Spleen (tissue), 11 donors: ENCODE data around the gene STX8. TPM values are rescaled to one million over a fixed set of nuclear protein-coding genes. Genes with fewer than 3 reads are reported as not detected.
A peak's percentile ranks its signal among the peaks of the same experiment; 100 is the strongest.

Experiments used
- DNase-seq: peaks from one replicate; pipeline ENCODE4 v3.0.0-alpha.2; 2020
- H3K27ac ChIP-seq, 8 donors: fragments of 200-600 bp; sonication (generic) in 7 of 8; 1 replicate in 4 of 8; 2 replicates in 4 of 8; pipeline versions ENCODE4 v1.5.0 to v1.8.0; 2016 to 2021; ENCODE audit warnings: inconsistent platforms in 4 of 8, mild to moderate bottlenecking in 4 of 8, moderate library complexity in 1 of 8
- H3K27me3 ChIP-seq, 7 donors: fragments of 200-600 bp; sonication (generic) in 6 of 7; replicated peaks in 1 of 7; 1 replicate in 4 of 7; 2 replicates in 3 of 7; pipeline versions ENCODE4 v1.5.0 to v1.8.0; 2016 to 2021; ENCODE audit warnings: inconsistent platforms in 3 of 7, mild to moderate bottlenecking in 1 of 7
- H3K36me3 ChIP-seq, 6 donors: fragments of 200-600 bp; sonication (generic) in 5 of 6; 1 replicate in 4 of 6; 2 replicates in 2 of 6; pipeline versions ENCODE4 v1.5.0 to v1.8.0; 2016 to 2021; ENCODE audit warnings: inconsistent platforms in 2 of 6
- H3K4me1 ChIP-seq, 6 donors: fragments of 200-600 bp; sonication (generic) in 5 of 6; 1 replicate in 3 of 6; 2 replicates in 3 of 6; pipeline versions ENCODE4 v1.5.0 to v1.8.0; 2016 to 2021; ENCODE audit warnings: inconsistent platforms in 3 of 6
- H3K4me3 ChIP-seq, 8 donors: fragments of 200-600 bp; sonication (generic) in 7 of 8; 1 replicate in 4 of 8; 2 replicates in 4 of 8; pipeline versions ENCODE4 v1.5.0 to v1.8.0; 2016 to 2021; ENCODE audit warnings: inconsistent platforms in 4 of 8, mild to moderate bottlenecking in 4 of 8, moderate library complexity in 2 of 8
- H3K9me3 ChIP-seq, 8 donors: fragments of 200-600 bp; sonication (generic) in 7 of 8; 1 replicate in 4 of 8; 2 replicates in 4 of 8; pipeline versions ENCODE4 v1.5.0 to v1.8.0; 2016 to 2021; ENCODE audit warnings: inconsistent platforms in 4 of 8
- POLR2A ChIP-seq, 3 donors: fragments of 450-650 bp; IDR thresholded peaks; one replicate each; pipeline ENCODE4 v1.5.1; 2017; ENCODE audit warnings: antibody characterized with exemption in 3 of 3, mild to moderate bottlenecking in 1 of 3
- POLR2AphosphoS5 ChIP-seq, 3 donors: sonication (generic); formaldehyde crosslinking; IDR thresholded peaks; one replicate each; pipeline ENCODE4 v1.5.1; 2017; ENCODE audit warnings: antibody characterized with exemption in 3 of 3
- WGBS, 5 donors: extraction: QIAGEN DNeasy Blood & Tissue Kit in 3 of 5; methylation state at CpG; one replicate each; pipeline versions ENCODE4 v1.1.5 to v1.1.7; 2013 to 2018; 5-methylcytosine and 5-hydroxymethylcytosine counted together
- intact Hi-C: fragments of 100-400 bp; cut with DNase I; formaldehyde crosslinking; loops from one replicate; pipeline ENCODE4 v1.15.0; 2023; ENCODE audit warnings: low total_unique reads
- polyA plus RNA-seq, 3 donors: library from polyadenylated mRNA; stranded (reverse); fragments of 200-250 nt; gene quantifications; one replicate each; pipeline ENCODE4 v1.2.1, GENCODE V29; 2013
- total RNA-seq, 7 donors: library from RNA; depleted of rRNA in 3 of 7; stranded (reverse); fragments of >200 nt in 3 of 7; fragmentation: NEBNext Ultra II Directional in 4 of 7; extraction: Animal tissue kit (Norgen Biotek cat#: 25700) in 4 of 7; gene quantifications; one replicate each; pipeline versions ENCODE4 v1.1.0 to v1.2.1, GENCODE V29; 2016 to 2021
- TF ChIP-seq, protein P1 (sequence below), 11 experiments: fragments of 200-600 bp in 7 of 11; fragments of 450-650 bp in 4 of 11; sonication (generic) in 4 of 11; IDR thresholded peaks in 8 of 11; conservative IDR thresholded peaks in 3 of 11; 1 replicate in 7 of 11; 2 replicates in 4 of 11; pipeline versions ENCODE4 v1.4.0 to v1.8.0; 2016 to 2021; ENCODE audit warnings: antibody characterized with exemption in 11 of 11, inconsistent platforms in 4 of 11, mild to moderate bottlenecking in 1 of 11
- donor health status: healthy with polysubstance abuse.
- donor health status: DM: no; HTN: no; CAD: no; lungs with moderate emphysema.
- donor health status: DM: no; HTN: no; CAD: no.
- donor health status: Bipolar disorder and iron deficiency.
- donor health status: healthy.
- donor health status: DM: no; HTN: no; CAD: no.
- donor health status: DM: yes; HTN: yes; CAD: no.

Gene STX8
- total and polyA plus RNA-seq, 10 donors = 37.3 to 59.8 (median 48.9) TPM

- no peaks in the 10 kb centered on the region for H3K27me3 ChIP-seq
- no peak for DNase-seq
- H3K4me3 ChIP-seq = peak overlapping the region in 1 of 8 donors; percentile 30
- TF ChIP-seq POLR2A (IDR thresholded peaks at IDR 0.05) (no peak), POLR2AphosphoS5 (IDR thresholded peaks at IDR 0.05) (no peak)
- TF ChIP-seq, protein P1, sequence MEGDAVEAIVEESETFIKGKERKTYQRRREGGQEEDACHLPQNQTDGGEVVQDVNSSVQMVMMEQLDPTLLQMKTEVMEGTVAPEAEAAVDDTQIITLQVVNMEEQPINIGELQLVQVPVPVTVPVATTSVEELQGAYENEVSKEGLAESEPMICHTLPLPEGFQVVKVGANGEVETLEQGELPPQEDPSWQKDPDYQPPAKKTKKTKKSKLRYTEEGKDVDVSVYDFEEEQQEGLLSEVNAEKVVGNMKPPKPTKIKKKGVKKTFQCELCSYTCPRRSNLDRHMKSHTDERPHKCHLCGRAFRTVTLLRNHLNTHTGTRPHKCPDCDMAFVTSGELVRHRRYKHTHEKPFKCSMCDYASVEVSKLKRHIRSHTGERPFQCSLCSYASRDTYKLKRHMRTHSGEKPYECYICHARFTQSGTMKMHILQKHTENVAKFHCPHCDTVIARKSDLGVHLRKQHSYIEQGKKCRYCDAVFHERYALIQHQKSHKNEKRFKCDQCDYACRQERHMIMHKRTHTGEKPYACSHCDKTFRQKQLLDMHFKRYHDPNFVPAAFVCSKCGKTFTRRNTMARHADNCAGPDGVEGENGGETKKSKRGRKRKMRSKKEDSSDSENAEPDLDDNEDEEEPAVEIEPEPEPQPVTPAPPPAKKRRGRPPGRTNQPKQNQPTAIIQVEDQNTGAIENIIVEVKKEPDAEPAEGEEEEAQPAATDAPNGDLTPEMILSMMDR (IDR thresholded peaks at IDR 0.05 in 8 of 11, conservative IDR thresholded peaks at IDR 0.05 in 3 of 11) = no peak
- H3K9me3 ChIP-seq = no peaks in the 10 kb centered on the region
- peaks cover 0 to 73% (median 14%) of the 10 kb centered on the region in 6 donors for H3K36me3 ChIP-seq
- intact Hi-C loops = no loop called here
- H3K27ac ChIP-seq = peak overlapping the region in 2 of 8 donors; percentile 18 to 61
- 23 to 42% (median 31%) methylated on average over 7 of the region's 7 CpGs for WGBS, 5 donors
- H3K4me1 ChIP-seq = peaks cover 0 to 17% (median 5%) of the 10 kb centered on the region in 6 donors
These were observed 9.6 kb downstream of the STX8 start for GRCh38 chr17:9566067-9566466.

DNA sequence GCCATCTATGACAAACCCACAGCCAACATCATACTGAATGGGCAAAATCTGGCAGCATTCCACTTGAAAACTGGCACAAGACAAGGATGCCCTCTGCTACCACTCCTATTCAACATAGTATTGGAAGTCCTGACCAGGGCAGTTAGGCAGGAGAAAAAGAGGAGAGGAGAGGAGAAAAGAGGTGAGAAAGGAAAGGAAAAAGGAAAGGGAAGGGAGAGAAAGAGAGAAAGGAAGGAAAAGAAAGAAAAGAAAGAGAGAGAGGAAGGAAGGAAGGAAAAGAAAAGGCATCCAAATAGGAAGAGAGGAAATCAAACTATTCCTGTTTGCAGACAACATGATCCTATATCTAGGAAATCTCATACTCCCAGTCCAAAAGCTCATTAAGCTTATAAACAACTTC, 11.5 kb downstream of the STX8 start:
- no peaks in the 10 kb centered on the region for H3K9me3 ChIP-seq
- DNase-seq = no peak
- no peaks in the 10 kb centered on the region for H3K27me3 ChIP-seq
- peaks cover 0 to 17% (median 5%) of the 10 kb centered on the region in 6 donors for H3K4me1 ChIP-seq
- H3K36me3 ChIP-seq = peaks cover 0 to 59% (median 14%) of the 10 kb centered on the region in 6 donors
- TF ChIP-seq POLR2A (IDR thresholded peaks at IDR 0.05) = no peak
- no peak for TF ChIP-seq POLR2AphosphoS5 (IDR thresholded peaks at IDR 0.05)
- TF ChIP-seq, protein P1 (IDR thresholded peaks at IDR 0.05 in 8 of 11, conservative IDR thresholded peaks at IDR 0.05 in 3 of 11) = no peak
- no peak overlapping the region for H3K4me3 ChIP-seq
- intact Hi-C loops = no loop called here
- no peak overlapping the region for H3K27ac ChIP-seq

DNA sequence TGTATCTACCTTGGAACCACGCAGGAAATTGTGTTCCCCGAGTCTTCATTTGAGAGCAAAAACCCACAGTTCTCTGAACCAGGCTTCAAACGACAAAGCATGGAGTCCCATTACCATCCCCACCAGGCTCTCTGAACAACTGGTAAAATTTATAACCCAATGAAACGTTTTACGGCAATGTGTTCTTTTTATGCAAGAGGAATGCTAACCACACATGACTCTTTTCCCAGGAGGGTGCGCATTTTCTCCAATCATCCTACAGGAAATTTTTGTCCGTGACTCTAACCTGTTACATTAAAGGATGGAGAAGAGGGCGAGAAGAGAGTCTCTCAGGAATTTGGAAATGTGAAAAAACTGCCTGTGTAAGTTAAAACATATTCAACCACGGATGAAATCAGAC, 17.8 kb downstream of the STX8 start:
- Histone ChIP-seq H3K9me3 (no peaks in the 10 kb centered on the region), H3K4me3 (no peak overlapping the region), H3K27ac (no peak overlapping the region), H3K4me1 (no peaks in the 10 kb centered on the region), H3K36me3 (peaks cover 0 to 56% (median 4%) of the 10 kb centered on the region in 6 donors), H3K27me3 (no peaks in the 10 kb centered on the region)
- intact Hi-C loops = no loop called here
- 89 to 92% (median 90%) methylated on average over 9 of the region's 9 CpGs for WGBS, 5 donors
- TF ChIP-seq, protein P1 (IDR thresholded peaks at IDR 0.05 in 8 of 11, conservative IDR thresholded peaks at IDR 0.05 in 3 of 11) = no peak
- TF ChIP-seq POLR2A (IDR thresholded peaks at IDR 0.05) (no peak), POLR2AphosphoS5 (IDR thresholded peaks at IDR 0.05) (no peak)
- DNase-seq = no peak

DNA sequence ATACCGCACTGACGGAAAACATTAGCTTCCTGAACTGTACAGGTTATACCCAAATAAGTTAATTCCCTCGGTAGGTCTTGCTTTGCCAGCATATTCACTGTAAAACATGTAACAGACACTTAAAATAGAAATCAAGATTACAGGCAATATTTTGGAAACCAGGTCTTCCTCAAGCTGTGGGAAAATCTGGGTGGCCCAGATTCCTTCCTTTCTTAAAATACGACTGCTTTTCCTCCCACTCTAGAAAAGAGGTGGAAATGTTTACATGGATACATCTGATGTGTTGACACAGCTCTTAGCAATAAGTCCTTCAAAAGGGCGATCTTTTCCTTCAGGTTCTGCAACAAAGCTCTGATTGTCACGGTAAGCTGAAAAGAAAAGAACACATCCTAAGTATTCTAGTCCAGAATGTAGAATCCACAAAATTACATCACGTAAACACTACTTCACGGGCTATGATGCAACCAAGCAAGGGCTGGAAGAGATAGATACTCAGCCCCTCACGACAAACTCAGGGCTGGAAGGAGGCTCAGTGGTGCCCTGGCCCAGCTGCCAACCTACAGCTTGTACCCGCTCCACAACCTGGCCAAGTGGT, 18.4 kb downstream of the STX8 start:
- Histone ChIP-seq H3K4me3 (no peak overlapping the region), H3K4me1 (no peaks in the 10 kb centered on the region), H3K27me3 (no peaks in the 10 kb centered on the region), H3K36me3 (peaks cover 0 to 58% (median 4%) of the 10 kb centered on the region in 6 donors), H3K27ac (no peak overlapping the region), H3K9me3 (no peaks in the 10 kb centered on the region)
- no peak for DNase-seq
- TF ChIP-seq, protein P1 (IDR thresholded peaks at IDR 0.05 in 8 of 11, conservative IDR thresholded peaks at IDR 0.05 in 3 of 11) = no peak
- TF ChIP-seq POLR2A (IDR thresholded peaks at IDR 0.05) (no peak), POLR2AphosphoS5 (IDR thresholded peaks at IDR 0.05) (no peak)
- WGBS, 5 donors = 81 to 93% (median 87%) methylated on average over 10 of the region's 10 CpGs
- intact Hi-C loops = no loop called here
